Mononuclear cell (primary cell): ENCODE measurements around the gene ABHD14A. TPM values are rescaled to one million over a fixed set of nuclear protein-coding genes. Genes with fewer than 3 reads are reported as not detected.

ENCODE experiments used
- H3K27me3 ChIP-seq: 2 replicates; pipeline ENCODE4 v1.6.0; 2011; ENCODE audit warnings: low read length, control low read depth; ENCODE audit not compliant: insufficient read depth
- H3K4me1 ChIP-seq: 2 replicates; pipeline ENCODE4 v1.5.1; 2011; ENCODE audit warnings: mild to moderate bottlenecking, low read length, control low read depth; ENCODE audit not compliant: insufficient read depth
- H3K4me3 ChIP-seq: 2 replicates; pipeline ENCODE4 v1.5.1; 2011; ENCODE audit warnings: mild to moderate bottlenecking, low read length, moderate library complexity
- H3K9me3 ChIP-seq: 2 replicates; pipeline ENCODE4 v1.5.1; 2011; ENCODE audit warnings: low read depth, mild to moderate bottlenecking, control low read depth, low read length
- total RNA-seq: library from RNA; depleted of rRNA; stranded (reverse); fragments of >200 nt; gene quantifications from one replicate; pipeline ENCODE4 v1.2.3, GENCODE V29; 2012

ABHD14A gene
- total RNA-seq, 1 donor, result 6.6 TPM

- Histone ChIP-seq H3K9me3 (no peaks in the 10 kb centered on the region), H3K4me1 (peaks cover 22% of the 10 kb centered on the region), H3K27me3 (peaks cover 13% of the 10 kb centered on the region), H3K4me3 (no peak overlapping the region)
Measured at GRCh38 chr3:51960386-51960785, 14.5 kb upstream of the ABHD14A start.

GRCh38 chr3:51961011-51961410 is 13.9 kb upstream of the ABHD14A start:
- Histone ChIP-seq H3K9me3 (no peaks in the 10 kb centered on the region), H3K27me3 (peaks cover 12% of the 10 kb centered on the region), H3K4me3 (no peak overlapping the region), H3K4me1 (peaks cover 17% of the 10 kb centered on the region)

- peaks cover 3% of the 10 kb centered on the region for H3K27me3 ChIP-seq
- H3K4me1 ChIP-seq, result peaks cover 11% of the 10 kb centered on the region
- no peaks in the 10 kb centered on the region for H3K9me3 ChIP-seq
- no peak overlapping the region for H3K4me3 ChIP-seq
Measured at GRCh38 chr3:51961602-51962569, 13.0 kb upstream of the ABHD14A start.

DNA sequence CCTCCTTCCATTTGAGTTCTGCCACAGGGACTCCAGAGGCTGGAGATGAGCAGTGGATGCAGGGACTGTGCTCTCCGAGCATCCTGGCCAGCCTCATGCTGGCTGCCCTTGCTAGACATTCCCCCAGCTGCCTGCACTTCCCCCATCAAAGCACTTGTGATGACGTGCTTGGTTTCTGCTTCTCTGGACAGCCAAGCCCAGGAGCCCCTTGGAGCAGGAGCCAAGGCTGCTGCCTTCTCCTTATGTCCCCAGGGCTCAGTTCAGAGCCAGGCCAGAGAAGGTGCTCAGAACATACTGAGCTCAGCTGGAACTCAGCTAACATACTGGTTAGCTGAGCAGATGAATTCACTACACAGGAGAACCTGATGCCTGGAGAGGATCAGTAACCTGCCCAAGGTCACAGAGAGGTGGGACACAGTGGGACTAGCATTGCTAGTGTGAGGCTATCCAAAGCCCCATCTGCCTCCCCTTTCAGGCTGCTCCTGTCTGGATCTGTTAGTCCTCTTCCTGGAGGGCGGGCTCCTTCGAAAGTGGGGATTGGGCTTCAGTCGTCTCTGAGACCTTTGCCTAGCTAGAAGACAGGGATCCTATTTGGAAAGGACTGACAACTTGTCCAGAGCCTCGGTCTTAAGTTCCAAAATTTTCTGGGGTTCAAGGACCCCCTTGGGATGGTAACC is 11.9 kb upstream of the ABHD14A start:
- no peaks in the 10 kb centered on the region for H3K27me3 ChIP-seq
- H3K4me1 ChIP-seq, result peaks cover 8% of the 10 kb centered on the region
- no peak overlapping the region for H3K4me3 ChIP-seq
- no peaks in the 10 kb centered on the region for H3K9me3 ChIP-seq

DNA sequence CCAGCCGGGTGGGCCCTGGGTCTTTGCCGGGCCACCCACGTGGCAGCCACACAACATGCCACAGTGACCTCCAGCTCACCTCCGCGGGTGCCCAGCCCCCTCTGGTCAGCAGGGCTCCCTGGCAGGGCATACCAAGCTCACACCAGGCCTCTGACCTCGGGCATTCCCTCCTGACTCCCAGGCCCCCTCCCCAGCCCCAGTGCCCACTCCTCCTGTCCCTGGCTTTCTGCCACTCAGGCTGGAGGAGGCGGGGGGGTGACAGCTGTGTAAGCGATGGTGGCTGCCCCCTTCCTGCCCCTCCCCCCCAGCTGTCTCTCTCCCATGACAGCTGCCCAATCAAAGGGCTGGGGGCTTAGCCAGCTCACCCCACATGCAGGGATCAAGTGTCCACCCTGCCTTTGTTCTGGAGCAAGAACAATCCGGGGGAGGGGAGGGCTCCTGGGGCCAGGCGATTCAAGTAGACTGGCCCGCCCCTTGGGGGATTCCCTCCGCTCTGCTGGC is 10.9 kb upstream of the ABHD14A start:
- Histone ChIP-seq H3K27me3 (no peaks in the 10 kb centered on the region), H3K4me1 (peaks cover 10% of the 10 kb centered on the region), H3K9me3 (no peaks in the 10 kb centered on the region), H3K4me3 (no peak overlapping the region)

DNA sequence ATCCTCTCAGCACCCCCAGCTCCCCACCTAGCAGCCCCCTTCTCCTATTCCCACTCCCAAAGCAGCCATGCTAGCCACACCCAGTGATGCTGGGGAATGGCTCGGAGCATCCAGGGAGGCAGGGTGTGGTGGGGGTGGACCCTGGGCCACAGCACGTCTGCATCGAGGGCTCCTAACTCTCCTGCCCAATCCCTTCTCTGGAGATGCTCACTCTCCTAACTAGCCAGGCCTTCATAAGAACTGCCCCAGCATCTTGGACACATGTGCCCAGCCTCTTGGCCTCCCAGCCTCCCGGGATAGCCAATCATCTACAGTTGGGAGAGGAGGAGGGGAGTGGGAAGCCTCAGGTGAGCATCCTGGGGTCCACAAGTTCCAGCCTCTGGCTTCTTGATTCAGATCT is 10.3 kb upstream of the ABHD14A start:
- no peaks in the 10 kb centered on the region for H3K9me3 ChIP-seq
- H3K4me1 ChIP-seq, result peaks cover 10% of the 10 kb centered on the region
- no peak overlapping the region for H3K4me3 ChIP-seq
- no peaks in the 10 kb centered on the region for H3K27me3 ChIP-seq

DNA sequence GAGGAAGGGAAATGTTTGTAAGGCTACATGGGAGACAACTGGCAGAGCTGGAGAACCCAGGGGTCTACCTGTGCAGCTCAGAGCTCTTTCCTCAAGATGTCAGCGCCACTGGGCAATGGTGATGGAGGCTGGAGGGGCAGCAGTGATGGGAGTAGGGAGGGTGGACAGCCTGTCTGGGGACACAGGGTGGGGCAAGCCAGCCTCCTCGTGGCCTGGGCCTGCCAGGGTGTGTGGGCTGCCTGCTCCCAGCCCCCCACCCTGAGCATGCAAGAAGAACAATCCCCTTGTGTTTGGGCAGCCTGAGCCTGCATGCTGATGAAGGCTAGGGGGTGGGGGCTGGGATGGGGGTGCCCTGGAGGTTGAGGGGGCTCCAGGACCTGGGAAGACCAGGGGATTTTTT is 8.8 kb upstream of the ABHD14A start:
- no peak overlapping the region for H3K4me3 ChIP-seq
- H3K9me3 ChIP-seq, result no peaks in the 10 kb centered on the region
- H3K27me3 ChIP-seq, result no peaks in the 10 kb centered on the region
- H3K4me1 ChIP-seq, result peaks cover 10% of the 10 kb centered on the region

GRCh38 chr3:51966486-51966885 is 8.4 kb upstream of the ABHD14A start:
- H3K27me3 ChIP-seq, result no peaks in the 10 kb centered on the region
- H3K9me3 ChIP-seq, result no peaks in the 10 kb centered on the region
- no peak overlapping the region for H3K4me3 ChIP-seq

DNA sequence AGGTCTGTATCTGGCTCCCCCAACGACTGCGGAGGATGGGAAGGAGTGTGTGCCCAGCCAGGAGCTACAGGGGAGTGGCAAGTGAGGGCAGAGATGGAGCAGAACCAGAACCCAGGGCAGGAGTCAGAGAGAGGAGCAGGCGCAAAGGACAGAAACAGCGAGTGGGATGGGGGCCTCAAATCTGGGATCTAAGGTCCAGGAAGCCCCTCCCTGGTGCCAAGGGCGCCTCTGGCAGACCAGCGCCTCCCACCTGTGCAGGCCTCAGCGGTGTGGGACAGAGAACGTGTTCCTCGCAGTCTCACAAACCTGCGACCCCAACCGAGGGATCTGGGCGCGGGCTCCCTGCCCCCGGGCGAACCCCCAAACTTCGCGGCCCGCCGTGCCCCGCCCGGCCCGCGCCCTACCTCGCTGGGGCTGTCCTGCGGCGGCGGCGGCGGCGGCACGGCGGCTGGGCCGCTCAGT is 7.9 kb upstream of the ABHD14A start:
- no peaks in the 10 kb centered on the region for H3K27me3 ChIP-seq
- peak overlapping the region; percentile 30 for H3K4me3 ChIP-seq
- no peaks in the 10 kb centered on the region for H3K9me3 ChIP-seq
- peaks cover 10% of the 10 kb centered on the region for H3K4me1 ChIP-seq

More at GRCh38 chr3:51966486-51966885, 8.4 kb upstream of the ABHD14A start:
- peaks cover 10% of the 10 kb centered on the region for H3K4me1 ChIP-seq

DNA sequence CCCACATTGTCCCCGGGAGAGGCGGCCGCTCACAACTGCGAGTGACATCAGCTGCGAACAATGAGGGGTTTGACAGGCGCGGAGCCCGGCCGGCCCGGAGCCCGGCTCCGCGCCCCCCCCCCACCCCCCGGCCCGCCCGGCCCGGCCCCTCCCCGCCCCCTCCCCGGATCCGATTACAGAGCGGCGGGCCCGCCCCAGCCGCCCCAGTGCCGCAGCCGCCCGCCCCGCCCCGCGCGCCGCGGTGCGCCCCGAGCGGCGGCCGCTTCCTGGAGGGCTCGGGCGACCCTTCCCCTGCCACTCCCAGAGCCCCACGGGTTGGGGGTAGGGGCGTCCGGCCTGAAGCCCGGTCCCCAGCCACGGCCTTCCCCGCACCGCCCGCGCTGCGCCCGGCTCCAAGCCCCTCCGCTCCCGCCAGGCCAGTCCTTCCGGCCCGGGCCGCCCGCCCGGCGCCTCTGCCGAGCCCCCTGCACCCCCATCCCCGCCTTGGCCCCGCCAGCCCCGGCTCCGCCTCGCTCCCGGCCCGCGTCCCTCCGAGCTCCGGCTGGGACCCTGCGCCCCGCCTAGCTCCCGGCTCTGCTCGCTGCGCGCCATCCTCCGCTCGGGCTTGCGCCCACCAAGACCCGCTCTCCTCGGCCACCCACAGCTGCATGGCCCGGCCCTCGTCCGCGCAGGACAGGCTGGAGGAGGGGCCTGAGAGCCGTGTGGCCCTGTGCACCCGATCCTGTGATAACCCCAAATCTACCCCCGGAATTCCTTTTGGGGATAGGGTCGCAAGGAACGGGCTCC is 7.3 kb upstream of the ABHD14A start, which contains the start of gene PCBP4:
Gene PCBP4, minus strand, starts transcription at position 71 of the 786 bp plus-strand sequence. CDS start 6,214 bp downstream, outside the sequence.
- Histone ChIP-seq H3K27me3 (no peaks in the 10 kb centered on the region), H3K9me3 (no peaks in the 10 kb centered on the region), H3K4me3 (peak within 1 kb of the TSS; percentile 30), H3K4me1 (peaks cover 10% of the 10 kb centered on the region)

DNA sequence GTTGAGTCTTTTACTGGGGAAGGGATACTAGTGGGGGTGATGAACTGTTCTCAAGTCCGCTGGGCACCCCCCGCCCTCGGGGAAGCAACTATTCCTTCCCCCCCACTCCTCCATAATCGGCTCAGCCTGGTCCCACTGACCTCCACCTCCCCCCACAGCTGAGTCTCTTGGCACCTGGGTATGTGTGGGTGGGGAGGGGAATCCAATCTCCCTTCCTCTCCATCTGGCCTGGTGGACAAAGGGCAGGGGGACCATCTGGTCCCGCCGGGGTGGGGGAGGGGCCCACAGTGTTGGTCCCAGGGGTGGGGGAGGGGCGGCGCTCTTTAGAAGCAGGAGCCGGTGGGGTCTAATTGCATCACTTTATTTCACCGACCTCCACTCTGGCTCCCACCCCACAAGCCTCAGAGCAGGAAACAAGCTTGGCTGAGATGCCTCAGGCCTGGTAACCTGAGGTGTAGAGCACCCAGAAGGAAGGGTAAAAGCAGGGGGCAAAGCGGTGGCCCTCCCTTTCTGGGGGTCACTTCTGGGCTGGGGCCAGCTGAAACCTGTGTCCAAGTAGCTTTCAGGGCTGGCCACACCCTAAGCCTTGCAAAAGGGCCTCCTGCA is 6.6 kb upstream of the ABHD14A start:
- Histone ChIP-seq H3K4me1 (peaks cover 13% of the 10 kb centered on the region), H3K4me3 (peak overlapping the region; percentile 30), H3K27me3 (no peaks in the 10 kb centered on the region), H3K9me3 (no peaks in the 10 kb centered on the region)

GRCh38 chr3:51968883-51969678 is 5.8 kb upstream of the ABHD14A start:
- Histone ChIP-seq H3K4me3 (no peak overlapping the region), H3K9me3 (no peaks in the 10 kb centered on the region), H3K4me1 (peaks cover 20% of the 10 kb centered on the region), H3K27me3 (no peaks in the 10 kb centered on the region)

DNA sequence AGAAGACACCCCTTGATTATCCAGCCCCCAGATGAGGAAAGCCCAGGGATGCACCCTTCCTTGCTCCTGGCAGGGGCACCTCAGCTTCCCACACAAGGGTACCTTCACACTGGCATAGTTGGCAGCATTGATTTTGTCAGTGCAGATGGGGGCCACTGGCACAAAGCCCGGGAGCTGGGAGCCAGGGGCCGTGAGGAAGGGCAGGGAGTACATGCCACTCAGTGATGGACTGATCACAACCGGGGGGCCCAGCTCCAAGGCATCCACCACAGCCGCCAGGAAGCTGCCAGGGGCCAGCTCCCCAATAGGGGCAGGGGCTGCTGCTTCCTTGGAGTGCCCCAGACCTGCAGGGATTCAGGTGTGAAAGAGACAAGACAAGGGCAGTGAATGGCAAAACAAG is 5.0 kb upstream of the ABHD14A start:
- no peak overlapping the region for H3K4me3 ChIP-seq
- no peaks in the 10 kb centered on the region for H3K9me3 ChIP-seq
- peaks cover 28% of the 10 kb centered on the region for H3K4me1 ChIP-seq
- no peaks in the 10 kb centered on the region for H3K27me3 ChIP-seq
